K562 (cell line): ENCODE measurements around the gene SGSM2. TPM values are rescaled to one million over a fixed set of nuclear protein-coding genes. Genes with fewer than 3 reads are reported as not detected.

Source experiments
- ADNP ChIP-seq: fragments of 200-800 bp; sonication (Bioruptor generic); IDR thresholded peaks from 2 replicates; pipeline ENCODE4 v1.6.1; 2016; ENCODE audit warnings: missing genetic modification characterization, missing compliant biosample characterization
- ATF1 ChIP-seq, 2 experiments: fragments of 450-650 bp in 1 of 2; IDR thresholded peaks; 2 replicates each; pipeline ENCODE4 v1.6.1; 2016; ENCODE audit warnings: missing compliant biosample characterization in 1 of 2, missing genetic modification characterization in 1 of 2
- BRF1 ChIP-seq: IDR thresholded peaks from 3 replicates; pipeline ENCODE4 v1.6.1; 2011; ENCODE audit warnings: borderline replicate concordance, mild to moderate bottlenecking; ENCODE audit not compliant: insufficient read length; ENCODE audit errors: extremely low read depth
- CHD1 ChIP-seq: fragments of 200-600 bp; sonication (generic); IDR thresholded peaks from one replicate; pipeline ENCODE4 v1.6.1; 2012; ENCODE audit warnings: mild to moderate bottlenecking, moderate library complexity, low read length, inconsistent platforms
- HNRNPL ChIP-seq: fragments of 200-400 bp; formaldehyde crosslinking; IDR thresholded peaks from 2 replicates; pipeline ENCODE4 v1.6.1; 2017; ENCODE audit warnings: low read depth, mild to moderate bottlenecking, low read length
- MNT ChIP-seq, 2 experiments: fragments of 450-650 bp; conservative IDR thresholded peaks; 2 replicates each; pipeline ENCODE4 v1.6.1; 2017; ENCODE audit warnings: mild to moderate bottlenecking in 2 of 2, moderate library complexity in 2 of 2
- SP2 ChIP-seq: IDR thresholded peaks from 2 replicates; pipeline ENCODE4 v1.6.1; 2011; ENCODE audit warnings: mild to moderate bottlenecking, low read depth, low read length, moderate library complexity; ENCODE audit not compliant: poor library complexity, severe bottlenecking; ENCODE audit errors: extremely low read depth
- SRF ChIP-seq, 2 experiments: fragments of 250-450, 450-650 bp in 1 of 2; sonication (Bioruptor Pico) in 1 of 2; sonication (generic) in 1 of 2; formaldehyde crosslinking; IDR thresholded peaks; 2 replicates each; pipeline versions ENCODE4 v1.5.0 to v1.5.1; 2020 to 2022; ENCODE audit warnings: mild to moderate bottlenecking in 1 of 2, missing genetic modification reagents in 1 of 2
- ZNF707 ChIP-seq: fragments of 250-450 bp; sonication (Bioruptor Pico); conservative IDR thresholded peaks from 2 replicates; pipeline ENCODE4 v1.8.0; 2022; ENCODE audit warnings: inconsistent platforms, mild to moderate bottlenecking, moderate library complexity
- polyA plus RNA-seq, 8 experiments: library from polyadenylated mRNA; depleted of rRNA in 4 of 8; stranded (reverse) in 5 of 8; unstranded in 3 of 8; fragments of >200 nt; fragmentation: Nextera tagmentation in 2 of 8; fragmentation: Illumina TruSeq in 1 of 8; extraction: Ambion mirVana in 2 of 8; extraction: Trizol in 1 of 8; gene quantifications; 2 replicates each; pipeline versions ENCODE4 v1.2.1 to v1.2.3, GENCODE V29; 2011 to 2014; ENCODE audit warnings: inconsistent platforms in 1 of 8, missing spikeins in 1 of 8
- total RNA-seq, 7 experiments: library from RNA; depleted of rRNA in 6 of 7; stranded (reverse); fragments of >200 nt in 6 of 7; fragmentation: Illumina TruSeq in 2 of 7; extraction: Trizol in 2 of 7; gene quantifications; 2 replicates each; pipeline versions ENCODE4 v1.2.1 to v1.2.3, GENCODE V29; 2011 to 2021; ENCODE audit warnings: low replicate concordance in 1 of 7
- TF ChIP-seq, protein P1 (sequence below): fragments of 250-450 bp; sonication (Bioruptor Pico); IDR thresholded peaks from 2 replicates; pipeline ENCODE4 v1.4.0; 2020; ENCODE audit warnings: mild to moderate bottlenecking
- TF ChIP-seq, protein P2 (sequence below): fragments of 450-650 bp; formaldehyde crosslinking; IDR thresholded peaks from 2 replicates; pipeline ENCODE4 v1.4.0; 2022; ENCODE audit warnings: mild to moderate bottlenecking, moderate library complexity
- TF ChIP-seq, protein P3 (sequence below), 2 experiments: fragments of 450-650 bp in 1 of 2; sonication (generic) in 1 of 2; formaldehyde crosslinking in 1 of 2; IDR thresholded peaks; 2 replicates each; pipeline versions ENCODE4 v1.7.1 to v1.9.0; 2016 to 2022; ENCODE audit warnings: inconsistent platforms in 1 of 2, mild to moderate bottlenecking in 1 of 2, missing genetic modification reagents in 1 of 2

The SGSM2 gene
- total and polyA plus RNA-seq, 9 of the 15 experiments (the other 6 are each of a cell fraction or from before 2014, with no cell fraction given): 0.20 to 26.3 (median 14.8) TPM

DNA sequence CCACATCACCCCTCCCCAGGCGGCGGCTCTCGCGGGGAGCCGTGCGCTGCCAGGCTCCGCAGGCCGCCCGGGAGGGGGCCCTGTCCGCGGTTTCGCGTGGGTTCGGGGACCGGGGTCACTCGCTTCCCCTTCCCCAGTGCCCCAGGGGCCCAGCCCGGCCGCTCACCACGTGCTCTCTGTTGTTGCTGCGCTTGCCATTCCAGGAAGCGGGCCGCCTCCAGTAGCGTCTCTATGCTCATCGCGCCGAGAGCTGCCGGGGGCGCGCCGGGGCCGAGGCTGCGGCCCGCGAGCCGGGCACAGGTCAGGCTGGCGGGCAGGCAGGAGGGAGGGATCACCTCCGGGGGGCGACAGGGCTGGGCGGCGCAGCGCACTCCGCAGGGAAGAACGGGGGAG lies 63.2 kb downstream of the SGSM2 start (continued):
- TF ChIP-seq ATF1 (CRISPR knock-in tag; IDR thresholded peaks at IDR 0.05) (no peak), ATF1 (tag; IDR thresholded peaks at IDR 0.05) (no peak), ZNF707 (CRISPR knock-in tag) (no peak), SRF (CRISPR knock-in tag; IDR thresholded peaks at IDR 0.05) (no peak), MNT (conservative IDR thresholded peaks at IDR 0.05) (peak; percentile 96), ADNP (tag) (no peak), CHD1 (peak; percentile 96), BRF1 (no peak), HNRNPL (0 out of 2 replicates have a peak, but pooled peaks have one; percentile 32), SP2 (no peak)
- TF ChIP-seq, protein P1, sequence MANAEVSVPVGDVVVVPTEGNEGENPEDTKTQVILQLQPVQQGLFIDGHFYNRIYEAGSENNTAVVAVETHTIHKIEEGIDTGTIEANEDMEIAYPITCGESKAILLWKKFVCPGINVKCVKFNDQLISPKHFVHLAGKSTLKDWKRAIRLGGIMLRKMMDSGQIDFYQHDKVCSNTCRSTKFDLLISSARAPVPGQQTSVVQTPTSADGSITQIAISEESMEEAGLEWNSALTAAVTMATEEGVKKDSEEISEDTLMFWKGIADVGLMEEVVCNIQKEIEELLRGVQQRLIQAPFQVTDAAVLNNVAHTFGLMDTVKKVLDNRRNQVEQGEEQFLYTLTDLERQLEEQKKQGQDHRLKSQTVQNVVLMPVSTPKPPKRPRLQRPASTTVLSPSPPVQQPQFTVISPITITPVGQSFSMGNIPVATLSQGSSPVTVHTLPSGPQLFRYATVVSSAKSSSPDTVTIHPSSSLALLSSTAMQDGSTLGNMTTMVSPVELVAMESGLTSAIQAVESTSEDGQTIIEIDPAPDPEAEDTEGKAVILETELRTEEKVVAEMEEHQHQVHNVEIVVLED (CRISPR knock-in tag): no peak
- TF ChIP-seq, protein P2, sequence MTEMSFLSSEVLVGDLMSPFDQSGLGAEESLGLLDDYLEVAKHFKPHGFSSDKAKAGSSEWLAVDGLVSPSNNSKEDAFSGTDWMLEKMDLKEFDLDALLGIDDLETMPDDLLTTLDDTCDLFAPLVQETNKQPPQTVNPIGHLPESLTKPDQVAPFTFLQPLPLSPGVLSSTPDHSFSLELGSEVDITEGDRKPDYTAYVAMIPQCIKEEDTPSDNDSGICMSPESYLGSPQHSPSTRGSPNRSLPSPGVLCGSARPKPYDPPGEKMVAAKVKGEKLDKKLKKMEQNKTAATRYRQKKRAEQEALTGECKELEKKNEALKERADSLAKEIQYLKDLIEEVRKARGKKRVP (CRISPR knock-in tag): no peak
- TF ChIP-seq, protein P3, sequence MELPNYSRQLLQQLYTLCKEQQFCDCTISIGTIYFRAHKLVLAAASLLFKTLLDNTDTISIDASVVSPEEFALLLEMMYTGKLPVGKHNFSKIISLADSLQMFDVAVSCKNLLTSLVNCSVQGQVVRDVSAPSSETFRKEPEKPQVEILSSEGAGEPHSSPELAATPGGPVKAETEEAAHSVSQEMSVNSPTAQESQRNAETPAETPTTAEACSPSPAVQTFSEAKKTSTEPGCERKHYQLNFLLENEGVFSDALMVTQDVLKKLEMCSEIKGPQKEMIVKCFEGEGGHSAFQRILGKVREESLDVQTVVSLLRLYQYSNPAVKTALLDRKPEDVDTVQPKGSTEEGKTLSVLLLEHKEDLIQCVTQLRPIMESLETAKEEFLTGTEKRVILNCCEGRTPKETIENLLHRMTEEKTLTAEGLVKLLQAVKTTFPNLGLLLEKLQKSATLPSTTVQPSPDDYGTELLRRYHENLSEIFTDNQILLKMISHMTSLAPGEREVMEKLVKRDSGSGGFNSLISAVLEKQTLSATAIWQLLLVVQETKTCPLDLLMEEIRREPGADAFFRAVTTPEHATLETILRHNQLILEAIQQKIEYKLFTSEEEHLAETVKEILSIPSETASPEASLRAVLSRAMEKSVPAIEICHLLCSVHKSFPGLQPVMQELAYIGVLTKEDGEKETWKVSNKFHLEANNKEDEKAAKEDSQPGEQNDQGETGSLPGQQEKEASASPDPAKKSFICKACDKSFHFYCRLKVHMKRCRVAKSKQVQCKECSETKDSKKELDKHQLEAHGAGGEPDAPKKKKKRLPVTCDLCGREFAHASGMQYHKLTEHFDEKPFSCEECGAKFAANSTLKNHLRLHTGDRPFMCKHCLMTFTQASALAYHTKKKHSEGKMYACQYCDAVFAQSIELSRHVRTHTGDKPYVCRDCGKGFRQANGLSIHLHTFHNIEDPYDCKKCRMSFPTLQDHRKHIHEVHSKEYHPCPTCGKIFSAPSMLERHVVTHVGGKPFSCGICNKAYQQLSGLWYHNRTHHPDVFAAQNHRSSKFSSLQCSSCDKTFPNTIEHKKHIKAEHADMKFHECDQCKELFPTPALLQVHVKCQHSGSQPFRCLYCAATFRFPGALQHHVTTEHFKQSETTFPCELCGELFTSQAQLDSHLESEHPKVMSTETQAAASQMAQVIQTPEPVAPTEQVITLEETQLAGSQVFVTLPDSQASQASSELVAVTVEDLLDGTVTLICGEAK (IDR thresholded peaks at IDR 0.05): no peak
- TF ChIP-seq, protein P3 (CRISPR knock-in tag; IDR thresholded peaks at IDR 0.05): no peak
